CD14-positive monocyte (primary cell): Measurements from ENCODE around the gene SLC35D1. TPM values are rescaled to one million over a fixed set of nuclear protein-coding genes. Genes with fewer than 3 reads are reported as not detected.
"Not testable (repeated sequence)": the region's sequence is repeated elsewhere in the genome, so short reads cannot be mapped to it uniquely, and the experiment has no call there.

Experiments
- DNase-seq, 3 donors: peaks; one replicate each; pipeline ENCODE4 v3.0.0-alpha.2; 2011 to 2022
- H2AFZ ChIP-seq: 2 replicates; pipeline ENCODE4 v1.6.0; 2012; ENCODE audit warnings: mild to moderate bottlenecking, low read depth, low read length, inconsistent platforms; ENCODE audit not compliant: insufficient read depth, poor library complexity, severe bottlenecking
- H3K27ac ChIP-seq, 2 donors: 1 replicate in 1 of 2; 2 replicates in 1 of 2; pipeline ENCODE4 v1.5.1; 2012 to 2013; ENCODE audit warnings: low read length in 2 of 2, control low read depth in 1 of 2, inconsistent platforms in 1 of 2, low read depth in 1 of 2, mild to moderate bottlenecking in 1 of 2
- H3K27me3 ChIP-seq, 2 donors: one replicate each; pipeline versions ENCODE4 v1.6.0 to v1.6.1; 2011 to 2013; ENCODE audit warnings: low read length in 2 of 2; ENCODE audit not compliant: control insufficient read depth in 2 of 2, insufficient read depth in 2 of 2
- H3K36me3 ChIP-seq, 2 donors: replicated peaks in 1 of 2; 1 replicate in 1 of 2; 2 replicates in 1 of 2; pipeline versions ENCODE4 v1.5.1 to v1.6.1; 2012 to 2013; ENCODE audit warnings: low read length in 2 of 2, control low read depth in 1 of 2, inconsistent platforms in 1 of 2, mild to moderate bottlenecking in 1 of 2; ENCODE audit not compliant: insufficient read depth in 2 of 2, control insufficient read depth in 1 of 2
- H3K4me1 ChIP-seq, 2 donors: 1 replicate in 1 of 2; 2 replicates in 1 of 2; pipeline versions ENCODE4 v1.5.1 to v1.6.1; 2012 to 2013; ENCODE audit warnings: low read length in 2 of 2, control low read depth in 1 of 2, inconsistent platforms in 1 of 2, mild to moderate bottlenecking in 1 of 2, moderate library complexity in 1 of 2; ENCODE audit not compliant: insufficient read depth in 2 of 2, control insufficient read depth in 1 of 2
- H3K4me2 ChIP-seq: replicated peaks from 2 replicates; pipeline ENCODE3; 2012; ENCODE audit warnings: low read length, moderate library complexity, mild to moderate bottlenecking; ENCODE audit not compliant: poor library complexity, severe bottlenecking; ENCODE audit errors: extremely low read depth
- H3K4me3 ChIP-seq, 3 experiments: fragments of 200-600 bp in 1 of 3; sonication (generic) in 1 of 3; replicated peaks in 1 of 3; 1 replicate in 2 of 3; 2 replicates in 1 of 3; pipeline ENCODE4 v1.5.1; 2011 to 2013; ENCODE audit warnings: low read length in 3 of 3, mild to moderate bottlenecking in 3 of 3, control low read depth in 2 of 3, low read depth in 2 of 3, inconsistent platforms in 1 of 3, moderate library complexity in 1 of 3
- H3K79me2 ChIP-seq: 2 replicates; pipeline ENCODE4 v1.6.0; 2012; ENCODE audit warnings: mild to moderate bottlenecking, control low read depth, inconsistent platforms, low read length, moderate library complexity; ENCODE audit not compliant: insufficient read depth
- H3K9ac ChIP-seq: 2 replicates; pipeline ENCODE4 v1.6.0; 2017; ENCODE audit warnings: low read length, mild to moderate bottlenecking; ENCODE audit not compliant: insufficient read depth, poor library complexity, severe bottlenecking
- H3K9me3 ChIP-seq, 2 donors: replicated peaks in 1 of 2; 1 replicate in 1 of 2; 2 replicates in 1 of 2; pipeline versions ENCODE4 v1.5.1 to v1.6.1; 2012 to 2013; ENCODE audit warnings: low read length in 2 of 2, control low read depth in 1 of 2; ENCODE audit not compliant: control insufficient read depth in 1 of 2, insufficient read depth in 1 of 2
- H4K20me1 ChIP-seq: 2 replicates; pipeline ENCODE4 v1.6.0; 2012; ENCODE audit warnings: mild to moderate bottlenecking, low read length, control low read depth, moderate library complexity; ENCODE audit not compliant: insufficient read depth
- H3K27ac Mint-ChIP-seq, 7 donors: one replicate each; pipeline ENCODE4 v1.8.0; 2020; ENCODE audit warnings: mild to moderate bottlenecking in 7 of 7, mixed read lengths in 7 of 7, moderate library complexity in 6 of 7, inconsistent platforms in 2 of 7
- H3K27me3 Mint-ChIP-seq, 3 donors: one replicate each; pipeline ENCODE4 v1.8.0; 2021 to 2022; ENCODE audit warnings: low read depth in 3 of 3, mild to moderate bottlenecking in 3 of 3, mixed read lengths in 3 of 3, moderate library complexity in 3 of 3, inconsistent platforms in 1 of 3
- H3K36me3 Mint-ChIP-seq, 2 donors: one replicate each; pipeline ENCODE4 v1.8.0; 2020; ENCODE audit warnings: mixed read lengths in 2 of 2, inconsistent platforms in 1 of 2, mild to moderate bottlenecking in 1 of 2
- H3K4me1 Mint-ChIP-seq: one replicate; pipeline ENCODE4 v1.8.0; 2020; ENCODE audit warnings: mild to moderate bottlenecking, mixed read lengths
- H3K4me3 Mint-ChIP-seq, 2 donors: one replicate each; pipeline ENCODE4 v1.8.0; 2020; ENCODE audit warnings: mild to moderate bottlenecking in 2 of 2, mixed read lengths in 2 of 2, moderate library complexity in 1 of 2
- H3K9me3 Mint-ChIP-seq, 7 donors: one replicate each; pipeline ENCODE4 v1.8.0; 2020 to 2022; ENCODE audit warnings: mixed read lengths in 7 of 7, mild to moderate bottlenecking in 6 of 7, moderate library complexity in 6 of 7, inconsistent platforms in 2 of 7
- CTCF ChIP-seq: fragments of 200-600 bp; IDR thresholded peaks from one replicate; pipeline ENCODE4 v1.8.0; 2022; ENCODE audit warnings: antibody characterized with exemption, mild to moderate bottlenecking
- WGBS: methylation state at CpG from one replicate; pipeline ENCODE4 v1.1.5; 2013; ENCODE audit warnings: missing lambda C conversion rate; ENCODE audit not compliant: insufficient coverage; 5-methylcytosine and 5-hydroxymethylcytosine counted together
- intact Hi-C, 2 donors: fragments of 100-400 bp; cut with micrococcal nuclease; formaldehyde crosslinking; loops; one replicate each; pipeline versions ENCODE4 v1.15.0 to v1.15.1; 2023
- polyA plus RNA-seq, 3 donors: library from polyadenylated mRNA; depleted of rRNA in 1 of 3; unstranded in 2 of 3; stranded (reverse) in 1 of 3; fragments of 300-500 nt in 2 of 3; fragments of >200 nt in 1 of 3; fragmentation: Illumina TruSeq in 2 of 3; gene quantifications; 1 replicate in 2 of 3; 2 replicates in 1 of 3; pipeline ENCODE4 v1.2.3, GENCODE V29; 2012 to 2021

Gene SLC35D1
- polyA plus RNA-seq, 3 donors, result 2.2 to 3.3 (median 2.7) TPM

GRCh38 chr1:66980745-66981367, 73.1 kb downstream of the SLC35D1 start:
- no peak for TF ChIP-seq CTCF
- Histone ChIP-seq H3K4me2 (peak overlapping the region; percentile 30), H3K79me2 (peaks cover 4% of the 10 kb centered on the region), H3K27me3 (no peaks in the 10 kb centered on the region), H2AFZ (peak overlapping the region; percentile 39), H3K4me1 (peaks cover 0 to 4% of the 10 kb centered on the region in 2 donors), H3K36me3 (peaks cover 94 to 99% of the 10 kb centered on the region in 2 donors), H3K9ac (no peak overlapping the region), H3K27ac (peak overlapping the region in 1 of 2 donors; percentile 76), H3K9me3 (no peaks in the 10 kb centered on the region), H4K20me1 (peaks cover 17% of the 10 kb centered on the region), H3K4me3 (no peak overlapping the region)
- H3K27me3 Mint-ChIP-seq, result no peaks in the 10 kb centered on the region
- no peak overlapping the region for H3K4me3 Mint-ChIP-seq
- peaks cover 42 to 86% of the 10 kb centered on the region in 2 donors for H3K36me3 Mint-ChIP-seq
- H3K27ac Mint-ChIP-seq, result peak overlapping the region in 4 of 7 donors; percentile 8 to 85 (median 18)
- H3K9me3 Mint-ChIP-seq, result peaks cover 0 to 2% (median 0%) of the 10 kb centered on the region in 7 donors
- intact Hi-C loops, result no loop called here
- peaks cover 8% of the 10 kb centered on the region for H3K4me1 Mint-ChIP-seq
- no CpG with 5 or more reads among the region's 1 CpG for WGBS
- no peak for DNase-seq

GRCh38 chr1:66979621-66980020, 74.3 kb downstream of the SLC35D1 start:
- H3K27ac Mint-ChIP-seq, H3K27me3 Mint-ChIP-seq, H2AFZ ChIP-seq, DNase-seq, H3K4me1 Mint-ChIP-seq, H3K4me3 ChIP-seq, H3K9ac ChIP-seq, H3K27me3 ChIP-seq, intact Hi-C loops, H3K9me3 Mint-ChIP-seq, H3K9me3 ChIP-seq, H3K27ac ChIP-seq, H3K4me2 ChIP-seq, H3K4me1 ChIP-seq, H3K4me3 Mint-ChIP-seq: not testable (repeated sequence)
- H4K20me1 ChIP-seq, result peaks cover 28% of the 10 kb centered on the region
- no CpG with 5 or more reads among the region's 11 CpGs for WGBS
- H3K79me2 ChIP-seq, result peaks cover 12% of the 10 kb centered on the region
- peaks cover 47 to 88% of the 10 kb centered on the region in 2 donors for H3K36me3 Mint-ChIP-seq
- H3K36me3 ChIP-seq, result peaks cover 94 to 100% of the 10 kb centered on the region in 2 donors
